ENCODE data around the gene PIP5K1C.
A peak's percentile ranks its signal among the peaks of the same experiment; 100 is the strongest.

Gene PIP5K1C, protein sequence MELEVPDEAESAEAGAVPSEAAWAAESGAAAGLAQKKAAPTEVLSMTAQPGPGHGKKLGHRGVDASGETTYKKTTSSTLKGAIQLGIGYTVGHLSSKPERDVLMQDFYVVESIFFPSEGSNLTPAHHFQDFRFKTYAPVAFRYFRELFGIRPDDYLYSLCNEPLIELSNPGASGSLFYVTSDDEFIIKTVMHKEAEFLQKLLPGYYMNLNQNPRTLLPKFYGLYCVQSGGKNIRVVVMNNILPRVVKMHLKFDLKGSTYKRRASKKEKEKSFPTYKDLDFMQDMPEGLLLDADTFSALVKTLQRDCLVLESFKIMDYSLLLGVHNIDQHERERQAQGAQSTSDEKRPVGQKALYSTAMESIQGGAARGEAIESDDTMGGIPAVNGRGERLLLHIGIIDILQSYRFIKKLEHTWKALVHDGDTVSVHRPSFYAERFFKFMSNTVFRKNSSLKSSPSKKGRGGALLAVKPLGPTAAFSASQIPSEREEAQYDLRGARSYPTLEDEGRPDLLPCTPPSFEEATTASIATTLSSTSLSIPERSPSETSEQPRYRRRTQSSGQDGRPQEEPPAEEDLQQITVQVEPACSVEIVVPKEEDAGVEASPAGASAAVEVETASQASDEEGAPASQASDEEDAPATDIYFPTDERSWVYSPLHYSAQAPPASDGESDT

DNA sequence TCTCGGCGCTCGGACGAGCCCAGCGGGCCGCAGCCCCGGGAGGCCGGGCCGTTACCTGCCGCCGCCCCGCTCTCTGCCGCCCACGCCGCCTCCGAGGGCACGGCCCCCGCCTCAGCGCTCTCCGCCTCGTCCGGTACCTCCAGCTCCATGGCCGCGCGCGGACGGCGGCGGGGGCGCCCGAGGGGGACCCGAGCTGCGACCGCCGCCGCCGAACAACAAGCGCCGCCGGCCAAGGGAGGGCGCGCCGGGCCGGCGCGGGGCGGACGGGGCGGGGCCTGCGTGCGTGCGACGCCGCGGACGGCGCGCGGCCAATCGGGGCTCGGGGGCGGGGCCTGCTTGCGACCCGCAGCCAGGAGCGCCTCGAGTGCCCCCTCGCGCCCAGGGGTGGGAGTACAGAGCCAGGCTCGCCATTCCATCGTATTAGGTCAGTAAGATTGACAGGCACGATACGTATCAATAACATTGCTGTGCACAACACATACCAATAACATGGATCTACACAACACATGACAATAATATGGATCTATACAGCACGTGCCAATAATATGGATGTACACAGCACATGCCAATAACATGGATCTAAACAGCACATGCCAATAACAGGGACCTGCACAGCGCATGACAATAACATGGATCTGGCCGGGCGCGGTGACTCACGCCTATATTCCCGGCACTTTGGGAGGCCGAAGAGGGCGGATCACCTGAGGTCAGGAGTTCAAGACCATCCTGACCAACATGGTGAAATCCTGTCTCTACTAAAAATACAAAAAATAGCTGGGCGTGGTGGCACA is at the start of gene PIP5K1C:
Gene PIP5K1C (minus strand): TSS at position 227 of the 791 bp plus-strand sequence. CDS start 78 bp downstream, at position 149.
- DNase-seq (ENCODE audit: low read depth) = peak; percentile 82

DNA sequence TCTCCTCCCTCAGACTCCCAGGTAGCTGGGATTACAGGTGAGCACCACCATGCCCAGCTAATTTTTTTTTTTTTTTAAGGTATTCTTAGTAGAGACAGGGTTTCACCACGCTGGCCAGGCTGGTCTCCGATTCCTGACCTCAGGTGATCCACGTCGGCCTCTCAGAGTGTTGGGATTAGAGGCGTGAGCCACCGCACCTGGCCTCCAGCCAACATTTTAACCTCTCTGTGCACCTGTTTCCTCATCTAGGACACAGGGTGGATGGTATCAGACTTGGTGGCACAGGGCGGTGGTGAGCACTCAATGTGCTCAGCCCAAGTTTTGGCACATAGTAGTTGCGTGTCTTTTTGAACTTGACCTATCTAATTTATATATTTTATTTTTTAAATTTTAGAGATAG is 48.7 kb upstream of the PIP5K1C start:
- no peak for DNase-seq (ENCODE audit: low read depth)

DNA sequence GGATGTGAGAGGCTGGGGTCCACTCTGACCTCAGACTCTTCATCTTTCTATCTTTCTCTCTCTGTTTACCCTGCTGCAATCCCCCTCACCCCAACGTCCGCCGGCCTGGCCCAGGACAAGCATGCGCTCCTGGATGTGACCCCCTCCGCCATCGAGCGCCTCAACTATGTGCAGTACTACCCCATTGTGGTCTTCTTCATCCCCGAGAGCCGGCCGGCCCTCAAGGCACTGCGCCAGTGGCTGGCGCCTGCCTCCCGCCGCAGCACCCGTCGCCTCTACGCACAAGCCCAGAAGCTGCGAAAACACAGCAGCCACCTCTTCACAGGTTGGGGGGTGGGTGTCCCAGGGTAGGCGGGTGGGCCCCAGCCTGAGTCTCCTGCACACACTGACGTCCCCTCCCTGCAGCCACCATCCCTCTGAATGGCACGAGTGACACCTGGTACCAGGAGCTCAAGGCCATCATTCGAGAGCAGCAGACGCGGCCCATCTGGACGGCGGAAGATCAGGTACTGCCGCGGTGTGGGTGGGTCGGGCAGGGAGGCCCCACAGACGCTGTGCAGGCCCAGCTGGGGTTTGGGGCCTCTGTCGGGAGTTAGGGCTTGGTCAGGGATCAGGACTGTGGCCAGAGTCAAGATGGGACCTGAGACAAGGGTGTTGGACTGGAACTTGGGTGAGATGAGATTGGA is 46.2 kb upstream of the PIP5K1C start:
- no peak for DNase-seq (ENCODE audit: low read depth)

DNA sequence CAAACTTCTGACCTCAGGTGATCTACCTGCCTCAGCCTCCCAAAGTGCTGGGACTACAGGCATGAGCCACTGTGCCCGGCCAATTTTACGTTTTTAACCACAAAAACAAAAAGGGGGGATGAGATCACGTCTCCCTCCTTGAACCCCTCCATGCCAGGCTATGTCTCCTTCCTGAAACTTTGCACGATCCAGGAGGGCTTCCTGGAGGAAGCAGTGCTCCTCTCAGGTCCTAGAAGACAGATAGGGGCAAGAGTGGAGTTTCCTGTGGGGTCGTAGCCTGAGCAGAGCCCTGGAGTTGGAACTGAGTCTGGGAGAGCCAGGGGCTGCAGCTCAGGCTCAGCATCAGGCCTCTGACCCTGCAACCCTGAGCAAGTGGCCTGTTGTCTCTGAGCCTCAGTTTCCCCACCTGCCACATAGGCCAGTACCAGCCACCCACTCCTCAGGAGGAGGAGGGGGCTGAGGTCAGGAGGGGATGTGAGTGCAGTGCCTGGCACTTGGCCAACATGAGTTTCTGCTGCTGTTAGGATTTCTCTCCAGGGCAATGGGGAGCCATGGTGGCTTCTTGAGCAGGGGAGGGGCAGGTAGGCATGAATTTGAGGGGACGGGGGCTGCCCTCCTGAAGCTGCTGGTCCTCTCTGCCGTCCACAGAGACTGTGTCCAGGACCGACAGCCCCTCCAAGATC is 45.2 kb upstream of the PIP5K1C start:
- DNase-seq (ENCODE audit: low read depth) = no peak

DNA sequence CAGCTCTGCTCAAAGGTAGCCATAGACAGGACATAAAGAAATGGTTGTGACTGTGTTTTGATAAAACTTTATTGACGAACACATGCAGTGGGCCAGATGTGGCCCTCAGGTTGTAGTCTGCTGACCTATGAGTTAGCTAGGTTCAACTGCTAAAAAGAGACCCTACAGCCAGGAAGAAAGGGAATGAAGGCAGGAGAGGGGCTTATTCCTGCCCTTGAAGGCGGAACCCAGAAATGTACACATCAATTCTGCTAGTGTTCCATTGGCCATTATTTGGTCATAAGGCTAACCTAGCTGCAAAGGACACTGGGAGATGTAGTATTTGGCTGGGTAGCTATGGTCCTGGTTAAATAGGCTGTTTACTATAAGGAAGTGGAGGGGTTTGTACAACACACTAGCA is 43.2 kb upstream of the PIP5K1C start:
- DNase-seq (ENCODE audit: low read depth) = no peak

DNA sequence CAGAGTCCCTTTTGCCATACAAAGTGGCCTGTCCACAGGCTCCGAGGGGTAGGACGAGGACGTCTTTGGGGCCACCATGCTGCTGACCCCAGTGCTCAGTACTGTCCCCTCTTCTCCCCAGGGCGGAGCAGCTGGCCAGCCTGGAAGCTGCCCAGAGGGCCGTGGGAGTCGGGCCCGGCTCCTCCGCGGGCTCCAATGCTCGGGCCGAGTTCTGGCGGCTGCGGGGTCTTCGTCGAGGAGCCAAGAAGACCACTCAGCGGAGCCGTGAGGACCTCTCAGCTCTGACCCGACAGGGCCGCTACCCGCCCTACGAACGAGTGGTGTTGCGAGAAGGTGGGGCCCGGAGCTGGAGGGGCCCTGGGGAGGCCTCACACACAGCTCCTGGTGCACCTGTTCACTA is 40.2 kb upstream of the PIP5K1C start:
- DNase-seq (ENCODE audit: low read depth) = no peak

DNA sequence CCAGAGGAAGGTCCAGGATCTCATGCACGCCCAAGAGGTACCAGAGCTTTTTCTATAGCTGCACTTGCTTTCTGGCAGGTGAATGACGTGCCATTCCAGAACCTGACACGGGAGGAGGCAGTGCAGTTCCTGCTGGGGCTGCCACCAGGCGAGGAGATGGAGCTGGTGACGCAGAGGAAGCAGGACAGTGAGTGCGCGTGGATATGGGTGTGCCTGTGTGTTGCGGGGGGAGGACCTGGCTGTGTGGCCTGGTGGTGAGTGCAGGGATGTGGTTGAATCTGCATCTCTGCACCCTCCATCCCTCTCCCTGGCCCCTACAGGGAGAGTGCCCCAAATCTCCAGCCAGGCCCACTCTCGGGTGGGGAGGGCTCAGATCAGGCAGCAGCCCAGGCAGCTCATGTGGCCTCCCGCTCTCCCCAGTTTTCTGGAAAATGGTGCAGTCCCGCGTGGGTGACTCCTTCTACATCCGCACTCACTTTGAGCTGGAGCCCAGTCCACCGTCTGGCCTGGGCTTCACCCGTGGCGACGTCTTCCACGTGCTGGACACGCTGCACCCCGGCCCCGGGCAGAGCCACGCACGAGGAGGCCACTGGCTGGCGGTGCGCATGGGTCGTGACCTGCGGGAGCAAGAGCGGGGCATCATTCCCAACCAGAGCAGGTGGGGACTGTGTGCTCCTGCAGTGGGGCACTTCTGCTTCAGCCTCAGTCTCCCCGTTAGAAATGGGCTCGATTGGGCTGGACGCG is 38.4 kb upstream of the PIP5K1C start:
- no peak for DNase-seq (ENCODE audit: low read depth)

DNA sequence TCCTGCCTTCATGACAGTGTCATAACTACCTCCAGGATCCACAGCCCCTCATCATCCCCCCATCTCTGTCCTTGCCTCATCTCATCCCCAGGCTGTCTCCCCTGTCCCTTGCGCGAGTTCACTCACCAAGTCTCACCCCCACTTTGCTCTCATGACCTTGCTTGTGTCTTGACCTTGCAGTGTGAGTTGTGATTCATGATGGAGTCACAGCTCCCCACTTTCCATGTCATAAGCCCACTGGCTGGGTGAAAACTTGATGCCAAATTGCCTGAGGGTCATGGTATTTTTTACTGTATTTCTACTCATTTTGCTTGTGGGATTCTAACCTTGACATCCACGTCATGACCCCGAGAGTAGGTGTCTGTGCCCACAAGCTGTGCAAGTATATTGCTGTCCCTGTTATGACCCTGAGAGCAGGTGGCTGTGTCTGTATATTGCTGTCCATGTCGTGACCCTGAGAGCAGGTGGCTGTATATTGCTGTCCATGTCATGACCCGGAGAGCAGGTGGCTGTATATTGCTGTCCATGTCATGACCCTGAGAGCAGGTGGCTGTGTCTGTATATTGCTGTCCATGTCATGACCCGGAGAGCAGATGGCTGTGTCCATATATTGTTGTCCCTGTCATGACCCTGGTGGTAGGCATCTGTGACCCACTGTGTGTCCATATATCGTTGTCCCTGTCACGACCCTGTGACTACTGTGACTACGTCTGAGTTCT is 37.4 kb upstream of the PIP5K1C start:
- no peak for DNase-seq (ENCODE audit: low read depth)

DNA sequence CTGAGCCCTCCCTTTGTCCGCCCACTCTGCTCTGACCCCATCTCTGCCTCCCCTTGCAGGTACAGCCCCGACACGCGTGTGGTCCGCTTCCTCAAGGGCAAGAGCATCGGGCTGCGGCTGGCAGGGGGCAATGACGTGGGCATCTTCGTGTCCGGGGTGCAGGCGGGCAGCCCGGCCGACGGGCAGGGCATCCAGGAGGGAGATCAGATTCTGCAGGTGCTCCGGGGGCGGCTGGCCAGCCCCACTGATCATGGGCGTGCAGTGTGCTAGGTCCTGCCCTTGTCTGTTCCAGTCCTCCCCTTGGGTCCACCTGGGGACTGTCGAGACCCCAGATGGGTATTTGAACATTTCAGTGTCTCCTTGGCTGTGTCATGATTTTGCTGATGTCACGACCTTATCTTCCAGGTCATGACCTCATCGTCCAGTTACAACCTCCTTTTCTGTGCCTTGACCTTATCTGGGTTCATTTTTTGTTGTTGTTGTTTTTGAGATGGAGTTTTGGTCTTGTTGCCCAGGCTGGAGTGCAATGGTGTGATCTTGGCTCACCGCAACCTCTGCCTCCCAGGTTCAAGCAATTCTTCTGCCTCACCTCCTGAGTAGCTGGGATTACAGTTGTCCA is 35.9 kb upstream of the PIP5K1C start:
- no peak for DNase-seq (ENCODE audit: low read depth)

DNA sequence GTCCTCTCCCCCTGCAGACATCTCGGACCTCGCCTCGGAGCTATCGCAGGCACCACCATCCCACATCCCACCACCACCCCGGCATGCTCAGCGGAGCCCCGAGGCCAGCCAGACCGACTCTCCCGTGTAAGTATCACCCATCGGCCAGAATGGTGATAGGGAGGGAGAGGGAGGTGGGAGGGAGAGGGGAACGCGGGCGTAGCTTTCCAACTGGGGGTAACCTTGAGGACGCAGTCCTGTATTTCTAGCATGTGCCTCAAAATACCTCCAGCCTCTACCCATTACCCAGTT is 34.0 kb upstream of the PIP5K1C start:
- no peak for DNase-seq (ENCODE audit: low read depth)

DNA sequence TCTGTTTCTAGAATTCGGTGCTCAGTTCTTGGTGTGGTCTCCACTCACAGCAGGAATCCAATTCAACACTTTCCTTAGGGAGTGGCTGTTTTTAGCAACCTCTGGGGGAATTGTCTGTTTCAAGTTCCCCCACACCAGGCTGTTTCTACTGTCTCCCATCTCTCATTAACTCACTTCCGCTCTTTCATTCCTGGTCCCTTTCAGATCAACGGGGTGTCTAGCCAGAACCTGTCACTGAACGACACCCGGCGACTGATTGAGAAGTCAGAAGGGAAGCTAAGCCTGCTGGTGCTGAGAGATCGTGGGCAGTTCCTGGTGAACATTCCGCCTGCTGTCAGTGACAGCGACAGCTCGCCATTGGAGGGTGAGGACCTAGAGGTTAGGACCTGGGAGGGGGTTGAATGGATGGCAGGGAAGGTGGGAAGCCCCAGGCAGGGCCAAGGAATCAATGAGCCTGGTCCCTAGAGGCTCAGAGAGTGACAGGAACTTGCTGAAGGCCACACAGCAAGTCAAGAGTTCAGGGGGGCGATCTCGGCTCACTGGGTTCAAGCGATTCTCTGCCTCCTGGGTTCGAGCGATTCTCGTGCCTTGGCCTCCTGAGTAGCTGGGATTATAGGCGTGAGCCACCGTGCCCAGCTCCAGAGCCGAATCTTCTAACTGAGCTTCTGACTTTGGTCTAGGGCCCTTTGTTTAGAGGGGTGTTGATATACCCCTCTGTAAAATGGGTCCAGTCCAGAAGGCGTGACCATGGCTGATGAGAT is 33.5 kb upstream of the PIP5K1C start:
- no peak for DNase-seq (ENCODE audit: low read depth)

DNA sequence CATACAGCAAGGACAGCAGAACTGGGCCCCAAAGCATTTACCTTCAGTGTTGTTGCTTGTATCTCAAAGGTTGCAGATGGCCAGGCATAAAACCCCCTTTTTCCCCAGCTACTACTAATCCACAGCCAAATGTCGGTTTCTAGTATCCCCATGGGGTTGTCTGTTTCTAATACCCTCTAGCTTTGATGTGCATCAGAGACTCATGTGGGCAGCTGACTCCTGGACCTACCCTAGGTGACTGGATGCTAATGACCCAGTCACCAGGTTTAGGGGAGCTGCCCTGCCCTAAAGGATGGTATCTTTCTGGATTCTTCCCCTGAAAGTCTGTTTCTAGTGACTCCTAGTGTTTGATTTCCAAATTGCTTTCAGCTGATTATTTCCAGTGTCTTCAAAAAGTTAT is 31.8 kb upstream of the PIP5K1C start:
- no peak for DNase-seq (ENCODE audit: low read depth)

DNA sequence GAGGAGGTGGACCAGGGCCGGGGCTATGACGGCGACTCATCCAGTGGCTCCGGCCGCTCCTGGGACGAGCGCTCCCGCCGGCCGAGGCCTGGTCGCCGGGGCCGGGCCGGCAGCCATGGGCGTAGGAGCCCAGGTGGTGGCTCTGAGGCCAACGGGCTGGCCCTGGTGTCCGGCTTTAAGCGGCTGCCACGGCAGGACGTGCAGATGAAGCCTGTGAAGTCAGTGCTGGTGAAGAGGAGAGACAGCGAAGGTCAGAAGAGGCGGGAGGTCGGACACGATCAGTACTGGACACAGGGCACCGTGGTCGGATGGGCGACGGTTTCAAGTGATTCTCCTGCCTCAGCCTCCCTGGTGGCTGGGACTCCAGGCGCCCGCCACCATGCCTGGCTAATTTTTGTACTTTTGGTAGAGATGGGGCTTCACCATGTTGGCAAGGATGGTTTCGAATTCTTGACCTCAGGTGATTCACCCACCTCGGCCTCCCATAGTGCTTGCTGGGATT is 30.2 kb upstream of the PIP5K1C start:
- DNase-seq (ENCODE audit: low read depth) = no peak

DNA sequence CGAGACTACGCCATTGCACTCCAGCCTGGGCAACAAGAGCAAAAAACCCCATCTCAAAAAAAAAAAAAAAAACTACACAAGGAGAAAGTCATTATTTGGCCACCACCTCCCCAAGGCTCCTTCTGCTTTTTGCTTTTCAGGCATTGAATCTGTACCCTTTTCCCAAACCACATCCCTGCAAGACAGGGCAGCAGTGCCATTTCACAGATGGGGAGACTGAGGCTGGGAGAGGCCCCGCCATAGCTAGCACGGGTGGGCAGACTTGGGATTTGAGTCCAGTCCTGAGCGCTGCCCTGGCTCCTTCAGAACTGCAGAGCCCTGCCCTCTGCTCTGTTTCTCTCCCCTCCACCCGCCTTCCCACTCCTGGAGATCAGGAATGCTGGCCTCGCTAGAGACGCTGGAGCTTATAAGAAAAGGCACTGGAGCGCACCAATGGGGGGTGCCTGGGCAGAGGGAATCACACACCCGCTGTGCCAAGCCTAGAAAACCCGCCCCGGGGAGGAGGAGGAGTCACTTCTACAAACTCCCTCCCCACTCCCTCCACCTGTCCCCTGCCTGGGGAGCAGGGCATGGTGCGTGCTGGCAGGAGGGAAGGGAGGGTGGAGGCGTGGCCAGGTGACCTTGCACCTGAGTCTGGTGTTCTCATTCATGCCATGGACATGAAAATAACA is 25.5 kb upstream of the PIP5K1C start:
- DNase-seq (ENCODE audit: low read depth) = no peak

DNA sequence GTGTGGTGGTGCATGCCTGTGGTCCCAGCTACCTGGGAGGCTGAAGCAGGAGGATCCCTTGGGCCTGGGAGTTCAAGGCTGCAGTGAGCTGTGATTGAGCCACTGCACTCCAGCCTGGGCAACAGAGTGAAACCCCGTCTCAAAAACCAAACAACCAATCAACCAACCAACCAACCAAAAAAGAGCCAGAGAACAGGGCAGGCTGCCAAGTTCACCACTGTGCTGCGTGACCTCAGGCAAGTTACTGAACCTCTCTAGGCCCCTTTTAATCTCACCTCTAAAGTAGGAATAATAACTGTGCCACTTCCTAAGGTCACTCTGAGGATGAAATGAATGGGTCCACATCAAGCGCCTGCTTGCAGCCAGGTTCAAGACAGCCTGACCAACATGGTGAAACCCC is 24.9 kb upstream of the PIP5K1C start:
- no peak for DNase-seq (ENCODE audit: low read depth)

DNA sequence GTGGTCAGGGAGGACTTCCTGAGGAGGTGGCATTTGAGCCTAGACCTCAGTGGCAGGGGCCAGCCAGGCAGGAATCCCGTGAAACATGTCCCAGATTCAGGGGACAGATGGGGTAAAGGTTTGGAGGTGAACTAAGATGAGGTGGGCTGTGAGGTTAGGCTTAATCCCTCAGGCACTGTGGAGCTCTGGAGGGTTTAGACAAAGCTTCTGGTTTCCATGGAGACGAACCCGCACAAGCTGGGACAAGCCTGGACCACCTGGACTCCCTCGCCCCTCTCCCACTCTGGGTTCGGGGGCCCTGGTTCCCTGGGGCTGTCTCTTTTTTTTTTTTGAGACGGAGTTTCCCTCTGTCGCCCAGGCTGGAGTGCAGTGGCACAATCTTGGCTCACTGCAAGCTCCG is 23.6 kb upstream of the PIP5K1C start:
- DNase-seq (ENCODE audit: low read depth) = no peak

DNA sequence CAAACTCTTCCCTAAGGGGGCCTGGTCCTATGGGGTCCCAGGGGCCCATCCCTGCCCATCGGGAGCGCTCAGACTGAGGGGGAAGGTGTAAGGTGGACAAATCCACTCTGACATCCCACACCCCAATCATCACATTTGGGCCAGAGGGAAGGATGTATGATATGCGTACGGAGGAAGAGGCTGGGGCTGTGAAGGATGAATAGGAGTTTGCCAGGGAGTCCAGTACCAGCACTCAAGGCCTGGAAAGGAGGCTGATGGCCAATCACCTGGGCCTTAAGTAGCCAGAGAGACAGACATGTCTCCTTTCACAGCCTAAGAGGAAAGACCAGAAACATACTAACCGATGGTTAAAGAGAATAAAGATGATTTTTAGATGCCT is 22.8 kb upstream of the PIP5K1C start:
- no peak for DNase-seq (ENCODE audit: low read depth)

DNA sequence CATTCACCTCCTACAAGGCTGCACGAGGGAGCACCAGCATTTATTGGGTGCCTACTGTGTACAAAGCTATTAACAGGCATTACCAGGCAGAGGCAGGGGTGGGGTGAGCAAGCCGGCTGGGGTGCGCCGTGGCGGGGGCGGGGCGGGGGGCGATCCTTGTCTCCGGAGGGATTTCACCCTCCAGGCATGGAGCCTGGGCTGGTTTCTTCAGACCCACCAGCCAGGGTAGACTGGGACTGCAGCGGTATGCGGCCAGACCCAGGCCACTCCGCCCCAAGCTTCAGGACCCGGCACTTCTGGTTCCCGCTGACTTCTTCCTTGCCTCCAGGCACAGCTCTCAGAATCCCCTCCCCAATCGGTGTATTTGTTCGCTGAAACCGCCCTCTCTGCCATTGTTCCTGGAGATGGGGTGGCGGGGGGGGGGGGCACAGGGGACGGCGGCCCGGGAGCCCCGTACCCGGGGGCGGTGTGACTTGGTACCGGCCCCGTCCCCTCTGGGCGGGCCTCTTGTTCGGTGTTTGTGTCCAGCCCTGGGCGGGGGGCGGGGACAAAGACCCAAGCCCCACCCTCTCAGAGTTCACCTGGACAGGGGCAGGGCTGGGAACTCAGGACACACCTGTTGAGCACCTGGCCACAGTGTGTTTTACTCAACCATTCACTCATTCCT is 22.3 kb upstream of the PIP5K1C start:
- no peak for DNase-seq (ENCODE audit: low read depth)

All from T-helper 22 cell (primary cell).